Measurements from ENCODE around the gene PRRT2.
"Not testable (repeated sequence)": the region's sequence is repeated elsewhere in the genome, so short reads cannot be mapped to it uniquely, and the experiment has no call there.

Gene PRRT2

GRCh38 chr16:29779474-29779873 is 32.5 kb upstream of the PRRT2 start:
- Histone ChIP-seq H3K4me3 (ENCODE audit: low read depth, low read length) (no peak overlapping the region), H3K27ac (no peak overlapping the region), H3K36me3 (no peaks in the 10 kb centered on the region), H3K27me3 (ENCODE audit: insufficient read depth, low read depth, severe bottlenecking) (no peaks in the 10 kb centered on the region), H3K9me3 (ENCODE audit: severe bottlenecking) (no peaks in the 10 kb centered on the region)
- TF ChIP-seq CTCF (IDR thresholded peaks at IDR 0.05; ENCODE audit: low read depth, low read length), result no peak
- DNase-seq, result no peak

- not testable (repeated sequence) for H3K36me3 ChIP-seq; H3K4me3 ChIP-seq (ENCODE audit: low read depth, low read length); DNase-seq; H3K27ac ChIP-seq; H3K27me3 ChIP-seq (ENCODE audit: insufficient read depth, low read depth, severe bottlenecking); H3K9me3 ChIP-seq (ENCODE audit: severe bottlenecking)
These were observed 28.7 kb upstream of the PRRT2 start for GRCh38 chr16:29783094-29783953.

- H3K36me3 ChIP-seq, result no peaks in the 10 kb centered on the region
- no peak for DNase-seq
- H3K9me3 ChIP-seq (ENCODE audit: severe bottlenecking), result no peaks in the 10 kb centered on the region
- H3K27me3 ChIP-seq (ENCODE audit: insufficient read depth, low read depth, severe bottlenecking), result no peaks in the 10 kb centered on the region
- no peak overlapping the region for H3K4me3 ChIP-seq (ENCODE audit: low read depth, low read length)
- H3K27ac ChIP-seq, result no peak overlapping the region
- no peak for TF ChIP-seq CTCF (IDR thresholded peaks at IDR 0.05; ENCODE audit: low read depth, low read length)
These were observed 27.8 kb upstream of the PRRT2 start for GRCh38 chr16:29784157-29784556.

DNA sequence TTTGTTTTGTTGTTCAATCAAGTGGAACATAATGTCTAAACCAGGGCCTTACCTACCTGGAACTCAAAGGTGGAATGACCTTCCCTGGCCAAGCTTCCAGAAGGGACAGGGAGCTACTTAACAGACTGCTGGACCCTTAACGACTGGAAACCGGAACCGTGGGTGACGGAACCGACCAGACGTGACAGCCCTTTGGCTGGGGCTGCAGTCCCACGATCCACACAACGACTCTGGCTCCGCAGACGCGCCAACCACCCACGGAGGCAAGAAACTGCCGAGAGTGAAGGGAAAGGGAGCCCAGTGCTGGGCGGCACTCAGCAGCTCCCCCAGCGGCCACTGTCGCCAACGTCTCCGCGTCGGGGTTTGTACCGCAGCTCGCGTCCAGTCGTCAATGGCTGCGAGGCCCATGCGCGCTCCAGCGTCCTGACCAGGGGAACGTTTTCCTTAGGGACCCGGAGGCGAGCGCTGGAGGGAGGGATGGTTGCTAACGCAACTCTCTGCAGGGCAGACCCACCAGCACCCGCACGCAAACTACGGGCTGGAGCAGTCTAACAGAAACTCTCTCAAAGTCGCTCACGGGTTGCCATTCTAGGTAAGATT is 27.0 kb upstream of the PRRT2 start:
- no peaks in the 10 kb centered on the region for H3K9me3 ChIP-seq (ENCODE audit: severe bottlenecking)
- no peak for DNase-seq
- TF ChIP-seq CTCF (IDR thresholded peaks at IDR 0.05; ENCODE audit: low read depth, low read length), result no peak
- H3K27ac ChIP-seq, result no peak overlapping the region
- no peaks in the 10 kb centered on the region for H3K36me3 ChIP-seq
- no peaks in the 10 kb centered on the region for H3K27me3 ChIP-seq (ENCODE audit: insufficient read depth, low read depth, severe bottlenecking)
- H3K4me3 ChIP-seq (ENCODE audit: low read depth, low read length), result no peak overlapping the region

DNA sequence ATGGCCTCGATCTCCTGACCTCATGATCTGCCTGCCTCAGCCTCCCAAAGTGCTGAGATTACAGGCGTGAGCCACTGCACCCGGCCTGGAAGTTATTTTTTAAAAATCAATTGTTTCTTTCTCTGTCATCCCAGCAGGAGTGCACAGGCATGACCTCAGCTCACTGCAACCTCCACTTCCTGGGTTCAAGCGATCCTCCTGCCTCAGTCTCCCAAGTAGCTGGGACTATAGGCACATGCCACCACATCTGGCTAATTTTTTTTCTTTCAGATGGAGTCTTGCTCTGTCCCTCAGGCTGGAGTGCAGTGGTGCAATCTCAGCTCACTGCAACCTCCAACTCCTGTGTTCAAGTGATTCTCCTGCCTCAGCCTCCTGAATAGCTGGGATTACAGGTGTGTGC is 24.8 kb upstream of the PRRT2 start:
- H3K4me3 ChIP-seq (ENCODE audit: low read depth, low read length); H3K9me3 ChIP-seq (ENCODE audit: severe bottlenecking); H3K27me3 ChIP-seq (ENCODE audit: insufficient read depth, low read depth, severe bottlenecking); DNase-seq; H3K27ac ChIP-seq: not testable (repeated sequence)
- H3K36me3 ChIP-seq, result peaks cover 11% of the 10 kb centered on the region

DNA sequence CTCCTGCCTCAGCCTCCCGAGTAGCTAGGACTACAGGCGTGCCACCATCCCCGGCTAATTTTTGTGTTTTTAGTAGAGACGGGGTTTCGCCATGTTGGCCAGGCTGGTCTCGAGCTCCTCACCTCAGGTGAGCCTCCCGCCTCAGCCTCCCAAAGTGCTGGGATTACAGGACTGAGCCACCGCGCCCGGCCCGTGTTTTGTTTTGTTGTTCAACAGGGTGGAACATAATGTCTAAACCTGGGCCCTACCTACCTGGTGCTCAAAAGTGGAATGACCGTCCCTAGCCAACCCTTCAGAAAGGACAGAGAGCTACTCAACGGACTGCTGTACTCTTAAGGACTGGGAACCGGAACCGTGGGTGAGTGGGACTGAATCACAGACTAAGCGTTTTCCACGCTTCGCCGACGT is 22.2 kb upstream of the PRRT2 start:
- no peaks in the 10 kb centered on the region for H3K9me3 ChIP-seq (ENCODE audit: severe bottlenecking)
- peak overlapping the region; percentile 57 for H3K4me3 ChIP-seq (ENCODE audit: low read depth, low read length)
- H3K27ac ChIP-seq, result peak overlapping the region; percentile 97
- no peaks in the 10 kb centered on the region for H3K27me3 ChIP-seq (ENCODE audit: insufficient read depth, low read depth, severe bottlenecking)
- no peak for TF ChIP-seq CTCF (IDR thresholded peaks at IDR 0.05; ENCODE audit: low read depth, low read length)
- H3K36me3 ChIP-seq, result peaks cover 37% of the 10 kb centered on the region
- no peak for DNase-seq
